Fibroblast of upper back skin (primary cell): Measurements from ENCODE around the gene VNN1.
A peak's percentile ranks its signal among the peaks of the same experiment; 100 is the strongest.

Experiments used
- DNase-seq: peaks from one replicate; pipeline ENCODE4 v3.0.0-alpha.2; 2013

Gene VNN1

GRCh38 chr6:132713352-132714134 lies at the start of gene VNN1:
TSS of gene VNN1 (minus strand) at chr6:132714055. CDS start at chr6:132714035, 20 bp downstream.
- DNase-seq = no peak

GRCh38 chr6:132763269-132763668 lies 49.4 kb upstream of the VNN1 start:
- DNase-seq = no peak

GRCh38 chr6:132760256-132760655 lies 46.4 kb upstream of the VNN1 start:
- DNase-seq = no peak

- DNase-seq = no peak
Observed at GRCh38 chr6:132758689-132759088, 44.8 kb upstream of the VNN1 start.

GRCh38 chr6:132752255-132752654 lies 38.4 kb upstream of the VNN1 start:
- no peak for DNase-seq

- no peak for DNase-seq
Observed at GRCh38 chr6:132751828-132752227, 38.0 kb upstream of the VNN1 start.

- no peak for DNase-seq
Observed at GRCh38 chr6:132751306-132751705, 37.5 kb upstream of the VNN1 start.

GRCh38 chr6:132750455-132751248 lies 36.8 kb upstream of the VNN1 start:
- DNase-seq = no peak

GRCh38 chr6:132749111-132749510 lies 35.3 kb upstream of the VNN1 start:
- DNase-seq = peak; percentile 54

- DNase-seq = no peak
Observed at GRCh38 chr6:132748446-132748845, 34.6 kb upstream of the VNN1 start.

GRCh38 chr6:132746048-132746447 lies 32.2 kb upstream of the VNN1 start:
- no peak for DNase-seq

GRCh38 chr6:132742495-132742894 lies 28.6 kb upstream of the VNN1 start:
- no peak for DNase-seq

- DNase-seq = no peak
Observed at GRCh38 chr6:132741281-132741680, 27.4 kb upstream of the VNN1 start.

- DNase-seq = no peak
Observed at GRCh38 chr6:132736239-132736638, 22.4 kb upstream of the VNN1 start.

GRCh38 chr6:132734694-132735236 lies 20.9 kb upstream of the VNN1 start:
- no peak for DNase-seq

- no peak for DNase-seq
Observed at GRCh38 chr6:132733814-132734213, 20.0 kb upstream of the VNN1 start.

- no peak for DNase-seq
Observed at GRCh38 chr6:132733283-132733682, 19.4 kb upstream of the VNN1 start.

- DNase-seq = no peak
Observed at GRCh38 chr6:132731086-132731485, 17.2 kb upstream of the VNN1 start.

GRCh38 chr6:132730560-132730959 lies 16.7 kb upstream of the VNN1 start:
- no peak for DNase-seq

- no peak for DNase-seq
Observed at GRCh38 chr6:132728616-132729015, 14.8 kb upstream of the VNN1 start.

- no peak for DNase-seq
Observed at GRCh38 chr6:132726608-132726975, 12.7 kb upstream of the VNN1 start.

- DNase-seq = no peak
Observed at GRCh38 chr6:132725947-132726607, 12.2 kb upstream of the VNN1 start.

GRCh38 chr6:132725471-132725870 lies 11.6 kb upstream of the VNN1 start:
- DNase-seq = no peak
